Limb (tissue), 2 donors: ENCODE results near the gene HOXC10.

Source experiments
- DNase-seq, 2 donors: peaks; one replicate each; pipeline ENCODE4 v3.0.0-alpha.2; 2016; ENCODE audit errors: extremely low spot score in 2 of 2

HOXC10 gene

GRCh38 chr12:53977596-53978445 lies 7.1 kb upstream of the HOXC10 start:
- DNase-seq = no peak

DNA sequence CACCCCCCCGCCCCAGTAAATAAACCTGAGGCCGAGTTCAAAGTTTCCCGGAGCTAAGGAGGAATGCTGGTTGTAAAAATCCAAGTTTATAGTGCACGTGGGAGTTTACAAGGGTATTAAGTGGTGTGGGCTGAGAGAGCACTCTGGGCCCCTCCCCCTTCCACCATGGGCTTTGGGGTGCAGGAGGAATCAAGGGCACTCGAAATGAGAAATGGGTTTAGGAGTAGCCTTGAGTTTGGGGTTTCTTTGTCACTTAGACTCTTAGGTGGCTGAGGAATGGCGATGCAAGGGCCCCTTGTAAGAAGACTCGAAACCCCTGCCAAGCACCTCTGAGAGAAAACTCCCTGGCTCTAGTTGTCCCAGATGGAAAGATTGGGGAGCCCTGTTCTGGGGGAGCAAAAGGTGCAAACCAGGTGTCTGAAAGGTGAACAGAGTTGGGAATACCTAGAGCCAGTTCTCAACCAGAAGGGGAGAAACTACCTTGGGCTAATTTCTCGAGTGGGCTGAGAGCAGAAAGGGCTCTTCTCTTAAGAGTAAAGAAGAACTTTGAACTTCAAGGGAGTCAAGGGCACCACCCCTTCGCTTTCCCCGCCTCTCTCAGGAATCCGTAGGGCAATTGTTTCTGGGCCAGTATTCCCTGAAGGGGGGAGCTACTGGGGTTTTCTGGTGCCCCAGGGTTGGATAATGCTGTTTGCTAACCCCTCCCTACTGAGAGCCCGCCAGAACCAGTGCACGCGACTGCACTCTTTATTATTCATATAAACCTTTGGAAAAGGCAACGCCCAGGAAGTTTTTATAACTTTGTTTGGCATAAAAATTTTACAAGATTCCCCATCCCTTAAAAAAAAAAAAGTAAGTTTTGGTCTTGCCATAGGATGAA lies 6.2 kb upstream of the HOXC10 start:
- no peak for DNase-seq

DNA sequence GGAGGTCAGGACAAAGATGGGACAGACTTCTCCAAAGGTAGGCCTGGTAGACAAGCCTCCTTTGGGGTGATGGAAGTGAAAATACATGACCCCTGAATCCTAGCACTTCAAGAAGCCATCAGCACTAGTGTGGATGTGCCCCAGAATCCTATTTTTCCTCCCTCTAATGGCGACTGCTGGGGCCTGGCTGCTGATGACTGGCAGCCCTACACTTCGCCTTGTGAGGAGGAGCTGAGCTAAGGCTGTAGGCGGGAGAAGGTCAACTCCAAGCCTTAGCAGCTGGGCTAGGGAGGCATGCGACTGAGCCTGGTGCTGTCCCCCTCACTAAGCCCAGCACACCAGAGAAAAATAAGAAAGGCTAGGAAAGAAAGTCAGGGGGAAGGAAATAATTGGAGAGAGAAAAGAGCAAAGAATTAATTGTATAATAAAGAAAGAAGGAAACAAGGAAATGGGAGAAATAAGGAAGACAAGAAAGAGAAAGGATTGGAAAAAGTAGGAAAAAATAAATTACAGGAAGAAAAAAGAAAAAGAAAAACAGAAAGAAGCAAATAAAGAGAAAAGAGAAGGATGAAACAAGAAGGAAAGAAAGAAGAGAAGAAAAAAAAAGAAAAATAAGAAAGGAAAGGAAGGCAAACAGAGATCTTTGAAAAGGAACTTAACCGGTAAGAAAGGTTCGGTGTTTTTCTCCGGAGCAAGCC lies 4.7 kb upstream of the HOXC10 start:
- no peak for DNase-seq

GRCh38 chr12:53980802-53981496 lies 4.0 kb upstream of the HOXC10 start:
- no peak for DNase-seq

GRCh38 chr12:53981634-53982565 lies 3.0 kb upstream of the HOXC10 start:
- no peak for DNase-seq

GRCh38 chr12:53982648-53983567 lies 2.0 kb upstream of the HOXC10 start:
- no peak for DNase-seq

DNA sequence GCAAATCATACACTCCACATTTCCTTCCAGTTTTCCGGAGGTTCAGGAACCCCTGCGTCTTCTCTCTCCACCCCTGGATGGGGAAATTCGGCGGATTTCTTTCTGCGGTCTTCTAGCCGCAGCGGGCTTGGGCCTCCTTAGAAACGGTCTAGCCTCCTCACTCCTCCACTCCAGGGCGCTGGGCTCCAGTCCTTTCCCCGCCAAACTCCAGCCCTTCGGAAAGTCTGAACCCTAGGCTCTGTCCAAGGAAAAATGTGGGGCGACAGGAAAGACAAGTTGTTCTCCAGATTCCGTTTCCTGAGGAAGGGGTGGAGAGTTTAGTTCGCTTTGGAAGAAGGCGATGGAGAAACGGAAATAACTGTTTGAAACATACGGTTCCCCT lies 1.4 kb upstream of the HOXC10 start:
- no peak for DNase-seq

- DNase-seq = peak in 1 of 2 donors; percentile 71
These were observed 885 bp upstream of the HOXC10 start for GRCh38 chr12:53983950-53984572.

- DNase-seq = peak in 1 of 2 donors; percentile 73
These were observed 697 bp downstream of the HOXC10 start for GRCh38 chr12:53985692-53985993.

- DNase-seq = peak in 1 of 2 donors; percentile 67
These were observed 1.2 kb downstream of the HOXC10 start for GRCh38 chr12:53985994-53986685.

- no peak for DNase-seq
These were observed 1.9 kb downstream of the HOXC10 start for GRCh38 chr12:53986686-53987483.

GRCh38 chr12:53987787-53988230 lies 2.9 kb downstream of the HOXC10 start:
- DNase-seq = no peak

DNA sequence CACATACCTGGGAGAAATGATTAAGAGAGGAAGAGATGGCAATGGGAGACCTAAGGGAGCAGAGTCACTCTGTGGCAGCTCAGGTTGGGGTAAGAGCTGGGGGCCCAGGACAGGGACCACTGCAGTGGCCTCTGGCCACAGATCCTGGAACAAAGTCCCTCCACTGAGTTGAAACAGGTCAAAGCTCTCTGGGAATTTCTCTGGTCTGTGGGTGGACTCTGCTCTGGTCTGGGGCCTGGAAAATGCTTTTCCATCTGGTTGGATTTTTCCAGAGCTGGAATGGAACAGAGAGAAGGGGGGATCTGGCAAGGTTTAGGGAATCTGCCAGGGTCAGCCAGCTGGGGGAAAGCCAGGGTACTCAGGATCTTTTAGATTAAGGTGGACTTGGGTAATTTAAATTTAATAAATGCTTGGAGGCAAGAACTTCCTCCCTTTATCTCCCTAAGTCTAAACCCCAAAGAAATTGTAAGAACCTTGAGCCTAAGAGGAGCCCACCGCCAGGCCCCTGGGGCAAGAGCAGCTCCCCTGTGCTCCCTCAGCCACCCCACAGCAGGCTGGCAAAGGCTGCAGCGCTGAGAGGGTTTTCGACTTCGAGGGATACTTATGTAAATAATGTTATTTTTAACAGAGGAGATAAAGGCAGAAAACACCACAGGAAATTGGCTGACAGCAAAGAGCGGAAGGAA lies 3.7 kb downstream of the HOXC10 start:
- DNase-seq = no peak

- peak; percentile 68 to 76 for DNase-seq
These were observed 4.5 kb downstream of the HOXC10 start for GRCh38 chr12:53989227-53990113.

DNA sequence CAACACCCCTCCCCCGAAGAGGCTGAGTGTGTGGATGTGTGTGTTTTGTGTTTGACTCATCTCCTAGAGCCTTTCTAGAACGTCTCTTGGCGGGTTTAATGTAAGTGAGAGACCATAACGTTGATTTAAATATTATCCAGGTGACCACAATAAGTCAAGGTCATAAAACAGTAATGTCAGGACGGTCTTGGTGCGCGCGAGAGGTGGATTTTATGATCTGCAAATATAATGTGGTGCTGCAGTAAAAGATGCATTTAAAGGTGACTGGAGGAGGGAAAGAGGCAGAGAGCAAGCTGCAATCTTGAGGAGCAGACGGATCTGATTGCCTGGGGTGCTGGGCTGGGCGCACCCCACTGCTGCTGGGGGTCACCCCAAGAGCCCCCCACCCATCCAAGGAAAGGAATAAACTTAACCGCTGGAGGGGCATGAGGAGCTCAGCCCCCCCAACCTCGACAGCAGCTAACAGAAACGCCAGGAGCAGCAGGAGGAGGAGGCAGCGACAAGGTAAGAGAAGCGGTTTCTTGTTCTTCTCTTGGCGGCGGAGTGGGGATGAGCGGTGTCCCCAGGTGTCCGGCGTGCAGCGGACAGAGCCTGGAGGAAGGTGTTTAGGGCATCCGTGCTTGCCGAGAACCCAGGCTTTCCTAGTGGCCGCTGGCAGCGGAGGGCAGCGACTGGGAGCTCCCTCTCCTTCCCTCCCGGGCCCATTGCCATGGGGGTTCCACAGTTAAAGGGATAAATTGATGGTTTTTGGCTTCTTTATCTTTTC lies 5.5 kb downstream of the HOXC10 start:
- DNase-seq = no peak
